ENCODE results near the gene HTR3B. TPM values are rescaled to one million over a fixed set of nuclear protein-coding genes. Genes with fewer than 3 reads are reported as not detected.
"Not testable (repeated sequence)": the region's sequence is repeated elsewhere in the genome, so short reads cannot be mapped to it uniquely, and the experiment has no call there.

HTR3B gene
- total RNA-seq, 4 donors from 2014 or later, result not detected

DNA sequence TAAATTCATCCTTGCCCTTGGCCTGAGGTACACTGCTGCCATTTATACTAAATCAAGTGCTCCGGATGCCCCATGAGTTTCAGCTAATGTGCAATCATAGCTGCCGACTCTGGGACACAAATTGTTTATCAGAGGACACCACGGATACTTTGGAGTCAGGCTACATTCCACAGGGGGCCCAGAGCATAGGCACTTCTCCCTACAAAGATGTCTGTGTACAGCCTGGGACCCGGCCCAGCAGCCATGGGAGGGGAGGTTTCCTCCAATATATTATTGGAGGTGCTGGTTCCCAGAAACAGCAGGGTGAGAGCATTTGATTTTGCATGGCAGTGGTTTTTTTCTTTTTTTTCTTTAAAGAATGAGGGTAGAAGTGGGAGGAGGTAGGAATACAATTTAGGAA lies 31.3 kb downstream of the HTR3B start:
- Histone ChIP-seq H3K27me3 (no peaks in the 10 kb centered on the region), H3K4me1 (no peaks in the 10 kb centered on the region), H3K36me3 (no peaks in the 10 kb centered on the region), H3K9me3 (no peaks in the 10 kb centered on the region), H3K27ac (no peak overlapping the region), H3K4me3 (replicated peaks in 1 of 3) (no peak overlapping the region)
- DNase-seq, result no peak
- 70 to 71% methylated on average over 4 of the region's 4 CpGs for WGBS, 2 donors
- TF ChIP-seq, protein P1, sequence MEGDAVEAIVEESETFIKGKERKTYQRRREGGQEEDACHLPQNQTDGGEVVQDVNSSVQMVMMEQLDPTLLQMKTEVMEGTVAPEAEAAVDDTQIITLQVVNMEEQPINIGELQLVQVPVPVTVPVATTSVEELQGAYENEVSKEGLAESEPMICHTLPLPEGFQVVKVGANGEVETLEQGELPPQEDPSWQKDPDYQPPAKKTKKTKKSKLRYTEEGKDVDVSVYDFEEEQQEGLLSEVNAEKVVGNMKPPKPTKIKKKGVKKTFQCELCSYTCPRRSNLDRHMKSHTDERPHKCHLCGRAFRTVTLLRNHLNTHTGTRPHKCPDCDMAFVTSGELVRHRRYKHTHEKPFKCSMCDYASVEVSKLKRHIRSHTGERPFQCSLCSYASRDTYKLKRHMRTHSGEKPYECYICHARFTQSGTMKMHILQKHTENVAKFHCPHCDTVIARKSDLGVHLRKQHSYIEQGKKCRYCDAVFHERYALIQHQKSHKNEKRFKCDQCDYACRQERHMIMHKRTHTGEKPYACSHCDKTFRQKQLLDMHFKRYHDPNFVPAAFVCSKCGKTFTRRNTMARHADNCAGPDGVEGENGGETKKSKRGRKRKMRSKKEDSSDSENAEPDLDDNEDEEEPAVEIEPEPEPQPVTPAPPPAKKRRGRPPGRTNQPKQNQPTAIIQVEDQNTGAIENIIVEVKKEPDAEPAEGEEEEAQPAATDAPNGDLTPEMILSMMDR (IDR thresholded peaks at IDR 0.05), result no peak
- no peak for TF ChIP-seq POLR2A (IDR thresholded peaks at IDR 0.05)
- intact Hi-C loops (cut with DNase I), result no loop called here

DNA sequence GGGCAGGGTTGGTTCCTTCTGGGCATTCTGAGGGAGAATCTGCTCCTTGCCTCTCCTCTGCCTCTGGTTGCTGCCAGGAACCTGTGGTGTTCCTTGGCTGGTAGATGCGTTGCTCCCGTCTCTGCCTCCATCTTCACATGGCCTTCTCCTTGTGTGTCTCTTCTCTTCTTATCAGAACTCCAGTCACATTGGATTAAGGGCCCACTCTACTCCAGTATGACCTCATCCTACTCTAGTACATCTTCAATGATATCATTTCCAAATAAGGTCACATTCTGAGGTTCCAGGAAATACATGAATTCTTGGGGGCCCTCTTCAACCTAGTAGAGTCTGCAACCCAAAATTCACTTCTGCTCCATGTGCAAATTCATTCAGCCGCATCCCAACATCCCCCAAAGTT lies 33.3 kb downstream of the HTR3B start:
- no peak for DNase-seq
- H3K4me1 ChIP-seq, result no peaks in the 10 kb centered on the region
- no peak overlapping the region for H3K4me3 ChIP-seq (replicated peaks in 1 of 3)
- no peak overlapping the region for H3K27ac ChIP-seq
- TF ChIP-seq POLR2A (IDR thresholded peaks at IDR 0.05), result no peak
- TF ChIP-seq, protein P1 (IDR thresholded peaks at IDR 0.05), result no peak
- no peaks in the 10 kb centered on the region for H3K9me3 ChIP-seq
- no peaks in the 10 kb centered on the region for H3K27me3 ChIP-seq
- 74% methylated on average over 3 of the region's 3 CpGs for WGBS, 2 donors
- H3K36me3 ChIP-seq, result no peaks in the 10 kb centered on the region
- intact Hi-C loops (cut with DNase I), result no loop called here

DNA sequence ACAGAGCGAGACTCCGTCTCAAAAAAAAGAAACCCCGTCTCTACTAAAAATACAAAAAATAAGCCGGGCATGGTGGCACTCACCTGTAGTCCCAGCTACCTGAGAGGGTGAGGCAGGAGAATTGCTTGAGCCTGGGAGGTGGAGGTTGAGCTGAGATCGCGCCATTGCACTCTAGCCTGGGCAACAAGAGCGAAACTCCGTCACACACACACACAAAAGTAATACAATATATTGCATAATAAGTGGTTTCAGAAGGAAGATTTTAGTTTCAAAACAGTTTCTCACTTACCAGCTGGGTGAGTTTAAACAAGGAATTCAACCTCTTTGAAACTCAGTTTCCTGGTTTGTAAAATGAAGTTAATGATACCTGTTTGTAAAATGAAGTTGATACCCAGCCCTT lies 37.7 kb downstream of the HTR3B start:
- intact Hi-C loops (cut with DNase I), result no loop called here
- Histone ChIP-seq H3K4me3 (replicated peaks in 1 of 3) (no peak overlapping the region), H3K9me3 (no peaks in the 10 kb centered on the region), H3K4me1 (no peaks in the 10 kb centered on the region), H3K36me3 (no peaks in the 10 kb centered on the region), H3K27me3 (no peaks in the 10 kb centered on the region), H3K27ac (no peak overlapping the region)
- no peak for DNase-seq
- TF ChIP-seq, protein P1 (IDR thresholded peaks at IDR 0.05), result no peak
- TF ChIP-seq POLR2A (IDR thresholded peaks at IDR 0.05), result no peak
- WGBS, 2 donors, result 91% methylated on average over 8 of the region's 8 CpGs

DNA sequence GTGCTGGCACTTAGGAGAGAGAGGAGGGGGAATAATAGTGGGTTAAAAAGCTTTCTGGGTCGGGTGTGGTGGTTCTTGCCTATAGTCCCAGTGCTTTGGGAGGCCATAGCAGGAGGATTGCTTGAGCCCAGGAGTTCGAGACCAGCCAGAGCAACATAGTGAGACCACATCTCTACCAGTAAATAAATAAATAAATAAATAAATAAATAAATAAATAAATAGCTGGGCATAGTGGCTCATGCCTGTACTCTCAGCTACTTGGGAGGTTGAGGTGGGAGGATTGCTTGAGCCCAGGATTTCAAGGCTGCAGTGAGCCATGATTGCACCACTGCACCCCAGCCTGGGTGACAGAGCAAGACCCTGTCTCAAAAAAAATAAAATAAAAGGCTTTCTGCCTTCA lies 41.6 kb downstream of the HTR3B start:
- H3K27ac ChIP-seq; H3K4me1 ChIP-seq; H3K36me3 ChIP-seq; intact Hi-C loops (cut with DNase I); H3K9me3 ChIP-seq; DNase-seq; H3K4me3 ChIP-seq (replicated peaks in 1 of 3); H3K27me3 ChIP-seq: not testable (repeated sequence)
- 66 to 71% methylated on average over 2 of the region's 2 CpGs for WGBS, 2 donors

DNA sequence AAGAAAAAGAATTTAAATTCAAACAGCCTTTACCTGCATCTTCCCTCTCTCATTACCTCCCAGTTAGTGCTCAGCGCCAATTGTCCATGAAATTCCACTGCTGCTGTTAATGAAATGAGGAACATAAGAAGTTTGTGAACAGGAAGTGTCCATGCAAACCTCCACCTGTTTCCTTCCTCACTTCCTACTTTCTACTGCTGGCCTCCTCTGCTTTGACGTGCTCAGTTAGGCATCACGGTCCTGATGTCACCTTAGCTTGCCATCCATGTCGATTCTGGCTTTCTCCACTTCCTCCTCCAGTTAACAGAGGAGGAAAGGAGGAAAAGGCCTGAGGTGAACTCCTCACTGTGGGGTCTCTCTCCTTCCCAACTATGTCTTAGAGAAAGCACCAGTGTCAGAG lies 43.4 kb downstream of the HTR3B start:
- Histone ChIP-seq H3K36me3 (no peaks in the 10 kb centered on the region), H3K4me3 (replicated peaks in 1 of 3) (no peak overlapping the region), H3K27me3 (no peaks in the 10 kb centered on the region), H3K4me1 (no peaks in the 10 kb centered on the region), H3K27ac (no peak overlapping the region), H3K9me3 (no peaks in the 10 kb centered on the region)
- intact Hi-C loops (cut with DNase I), result no loop called here
- no peak for DNase-seq
- no peak for TF ChIP-seq POLR2A (IDR thresholded peaks at IDR 0.05)
- TF ChIP-seq, protein P1 (IDR thresholded peaks at IDR 0.05), result no peak
- WGBS, 2 donors, result 78 to 81% methylated on average over 4 of the region's 4 CpGs

DNA sequence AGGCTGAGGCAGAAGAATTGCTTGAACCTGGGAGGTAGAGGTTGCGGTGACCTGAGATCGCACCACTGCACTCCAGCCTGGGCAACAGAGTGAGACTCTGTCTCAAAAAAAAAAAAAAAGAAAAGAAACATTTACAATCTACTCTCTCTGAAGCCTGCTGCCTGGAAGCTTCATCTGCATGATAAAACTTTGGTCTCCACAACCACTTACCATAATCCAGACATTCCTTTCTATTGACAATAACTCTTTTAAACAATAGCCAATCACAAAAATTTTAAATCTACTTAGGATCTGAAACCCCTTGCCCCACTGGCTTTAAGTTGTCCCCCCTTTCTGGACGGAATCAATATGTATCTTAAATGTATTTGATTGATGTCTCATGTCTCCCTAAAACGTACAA lies 45.3 kb downstream of the HTR3B start:
- H3K4me3 ChIP-seq (replicated peaks in 1 of 3), result no peak overlapping the region
- no peaks in the 10 kb centered on the region for H3K27me3 ChIP-seq
- H3K9me3 ChIP-seq, result no peaks in the 10 kb centered on the region
- TF ChIP-seq, protein P1 (IDR thresholded peaks at IDR 0.05), result no peak
- no peak for TF ChIP-seq POLR2A (IDR thresholded peaks at IDR 0.05)
- WGBS, 2 donors, result 78 to 86% methylated on average over 4 of the region's 4 CpGs
- no peaks in the 10 kb centered on the region for H3K36me3 ChIP-seq
- H3K27ac ChIP-seq, result no peak overlapping the region
- H3K4me1 ChIP-seq, result no peaks in the 10 kb centered on the region
- no peak for DNase-seq
- intact Hi-C loops (cut with DNase I), result no loop called here

All from thyroid gland (tissue), 4 donors.